GM20000 (cell line): ENCODE measurements around the gene CCL23.

Experiments
- DNase-seq: peaks from one replicate; pipeline ENCODE4 v3.0.0; 2012; ENCODE audit warnings: low spot score
- CTCF ChIP-seq: IDR thresholded peaks from 2 replicates; pipeline ENCODE4 v1.5.1; 2012; ENCODE audit warnings: mild to moderate bottlenecking, control low read depth; ENCODE audit errors: extremely low read depth, missing control alignments

The CCL23 gene

GRCh38 chr17:36017799-36018198 lies at the start of gene CCL23:
Gene CCL23 (minus strand): TSS chr17:36017972. CDS start chr17:36017897, 75 bp downstream.
- TF ChIP-seq CTCF: no peak
- no peak for DNase-seq

GRCh38 chr17:36066365-36066985 lies 48.7 kb upstream of the CCL23 start:
- TF ChIP-seq CTCF: no peak

GRCh38 chr17:36063786-36064541 lies 46.2 kb upstream of the CCL23 start, which contains the start of gene CCL18:
Gene CCL18 (plus strand): TSS chr17:36064272. CDS start chr17:36064343, 71 bp downstream.
- no peak for DNase-seq
- no peak for TF ChIP-seq CTCF

More at GRCh38 chr17:36066365-36066985, 48.7 kb upstream of the CCL23 start:
- DNase-seq: no peak

GRCh38 chr17:36060816-36061215 lies 43.0 kb upstream of the CCL23 start:
- no peak for DNase-seq
- no peak for TF ChIP-seq CTCF

GRCh38 chr17:36059406-36059805 lies 41.6 kb upstream of the CCL23 start:
- no peak for TF ChIP-seq CTCF
- DNase-seq: no peak

GRCh38 chr17:36057911-36058310 lies 40.1 kb upstream of the CCL23 start:
- TF ChIP-seq CTCF: no peak

GRCh38 chr17:36055921-36056520 lies 38.2 kb upstream of the CCL23 start:
- no peak for TF ChIP-seq CTCF
- no peak for DNase-seq

More at GRCh38 chr17:36057911-36058310, 40.1 kb upstream of the CCL23 start:
- no peak for DNase-seq
